HuH-7 (cell line): ENCODE measurements around the gene EBP.
"Not testable (repeated sequence)": the region's sequence is repeated elsewhere in the genome, so short reads cannot be mapped to it uniquely, and the experiment has no call there.

Source experiments
- DNase-seq: peaks from one replicate; pipeline ENCODE4 v3.0.0; 2011; ENCODE audit warnings: low spot score

Gene EBP

GRCh38 chrX:48493890-48494364, 27.7 kb upstream of the EBP start:
- DNase-seq, result peak; percentile 49

GRCh38 chrX:48496660-48497059, 24.9 kb upstream of the EBP start:
- DNase-seq, result no peak

GRCh38 chrX:48497871-48498270, 23.7 kb upstream of the EBP start:
- no peak for DNase-seq

- DNase-seq, result no peak
Observed at GRCh38 chrX:48498374-48498809, 23.2 kb upstream of the EBP start.

GRCh38 chrX:48504261-48504660, 17.3 kb upstream of the EBP start:
- DNase-seq, result no peak

- no peak for DNase-seq
Observed at GRCh38 chrX:48505481-48505880, 16.1 kb upstream of the EBP start.

- no peak for DNase-seq
Observed at GRCh38 chrX:48507246-48507645, 14.4 kb upstream of the EBP start.

- peak; percentile 89 for DNase-seq
Observed at GRCh38 chrX:48508400-48509244, 13.0 kb upstream of the EBP start, which contains the start of gene PORCN. Gene PORCN (plus strand): TSS chrX:48508992. CDS start chrX:48509821, 829 bp downstream.

GRCh38 chrX:48509245-48509590, 12.4 kb upstream of the EBP start:
- no peak for DNase-seq

- DNase-seq, result no peak
Observed at GRCh38 chrX:48509619-48510018, 12.0 kb upstream of the EBP start.

GRCh38 chrX:48511560-48511959, 10.0 kb upstream of the EBP start:
- peak; percentile 71 for DNase-seq

- DNase-seq, result no peak
Observed at GRCh38 chrX:48512371-48512935, 9.2 kb upstream of the EBP start.

GRCh38 chrX:48513670-48514069, 7.9 kb upstream of the EBP start:
- DNase-seq, result no peak

- no peak for DNase-seq
Observed at GRCh38 chrX:48514126-48514806, 7.3 kb upstream of the EBP start.

- DNase-seq, result no peak
Observed at GRCh38 chrX:48514868-48515460, 6.6 kb upstream of the EBP start.

- DNase-seq, result no peak
Observed at GRCh38 chrX:48515842-48516241, 5.8 kb upstream of the EBP start.

GRCh38 chrX:48516285-48516684, 5.3 kb upstream of the EBP start:
- no peak for DNase-seq

GRCh38 chrX:48516987-48517386, 4.6 kb upstream of the EBP start:
- no peak for DNase-seq

GRCh38 chrX:48519481-48519880, 2.1 kb upstream of the EBP start:
- DNase-seq, result not testable (repeated sequence)

GRCh38 chrX:48520455-48520854, 1.2 kb upstream of the EBP start:
- no peak for DNase-seq

GRCh38 chrX:48520976-48521352, 644 bp upstream of the EBP start:
- DNase-seq, result peak; percentile 38

GRCh38 chrX:48522291-48522690, 683 bp downstream of the EBP start:
- peak; percentile 40 for DNase-seq

- DNase-seq, result no peak
Observed at GRCh38 chrX:48523682-48524081, 2.1 kb downstream of the EBP start.
